Measurements from ENCODE around the gene PLLP. TPM values are rescaled to one million over a fixed set of nuclear protein-coding genes. Genes with fewer than 3 reads are reported as not detected.
A peak's percentile ranks its signal among the peaks of the same experiment; 100 is the strongest.

Gene PLLP
- total RNA-seq, 1 donor from 2014 or later: 5.2 TPM

DNA sequence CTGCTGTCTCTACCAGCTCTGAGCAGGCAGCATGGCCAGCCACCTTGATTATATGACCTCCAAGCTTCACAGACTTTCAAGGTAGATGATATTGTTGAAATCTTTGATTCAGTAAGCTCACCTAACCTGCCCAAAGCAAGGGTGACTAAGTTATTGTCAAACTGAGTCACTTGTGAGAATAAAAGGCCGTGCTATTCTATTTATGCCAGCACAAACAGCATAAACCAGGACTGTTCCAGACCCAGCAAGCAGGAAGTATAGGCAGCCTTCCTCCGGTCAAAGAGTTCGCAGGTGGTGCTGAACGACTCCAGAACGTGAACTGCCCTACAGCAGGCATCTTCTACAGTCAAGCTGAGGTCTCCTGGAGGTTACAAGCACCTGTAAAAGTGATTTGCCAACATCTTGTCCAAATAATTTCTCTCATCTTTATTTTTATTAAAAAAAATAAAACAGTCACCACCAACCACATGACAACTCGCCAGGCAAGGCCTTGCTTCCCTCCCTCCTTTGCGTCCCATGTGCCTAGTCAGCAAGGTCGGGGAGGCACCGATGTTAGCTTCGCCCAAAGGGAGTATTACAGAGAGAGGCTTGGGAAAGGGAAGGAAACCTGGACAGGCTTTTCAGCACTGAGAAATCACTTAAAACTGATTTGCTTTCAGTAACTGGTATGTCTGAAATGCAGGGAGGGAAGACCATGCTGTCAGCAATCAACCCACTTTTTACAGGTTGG is 28.6 kb downstream of the PLLP start:
- H3K27ac ChIP-seq (replicated peaks): no peak overlapping the region
- TF ChIP-seq, protein P1, sequence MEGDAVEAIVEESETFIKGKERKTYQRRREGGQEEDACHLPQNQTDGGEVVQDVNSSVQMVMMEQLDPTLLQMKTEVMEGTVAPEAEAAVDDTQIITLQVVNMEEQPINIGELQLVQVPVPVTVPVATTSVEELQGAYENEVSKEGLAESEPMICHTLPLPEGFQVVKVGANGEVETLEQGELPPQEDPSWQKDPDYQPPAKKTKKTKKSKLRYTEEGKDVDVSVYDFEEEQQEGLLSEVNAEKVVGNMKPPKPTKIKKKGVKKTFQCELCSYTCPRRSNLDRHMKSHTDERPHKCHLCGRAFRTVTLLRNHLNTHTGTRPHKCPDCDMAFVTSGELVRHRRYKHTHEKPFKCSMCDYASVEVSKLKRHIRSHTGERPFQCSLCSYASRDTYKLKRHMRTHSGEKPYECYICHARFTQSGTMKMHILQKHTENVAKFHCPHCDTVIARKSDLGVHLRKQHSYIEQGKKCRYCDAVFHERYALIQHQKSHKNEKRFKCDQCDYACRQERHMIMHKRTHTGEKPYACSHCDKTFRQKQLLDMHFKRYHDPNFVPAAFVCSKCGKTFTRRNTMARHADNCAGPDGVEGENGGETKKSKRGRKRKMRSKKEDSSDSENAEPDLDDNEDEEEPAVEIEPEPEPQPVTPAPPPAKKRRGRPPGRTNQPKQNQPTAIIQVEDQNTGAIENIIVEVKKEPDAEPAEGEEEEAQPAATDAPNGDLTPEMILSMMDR (IDR thresholded peaks at IDR 0.05; ENCODE audit: borderline replicate concordance): no peak
- intact Hi-C loops (cut with micrococcal nuclease): no loop called here
- no peaks in the 10 kb centered on the region for H3K9me3 ChIP-seq (replicated peaks)
- H3K4me3 ChIP-seq: no peak overlapping the region
- peaks cover 64% of the 10 kb centered on the region for H3K36me3 ChIP-seq
- no peak for DNase-seq
- H3K4me1 ChIP-seq: peaks cover 11% of the 10 kb centered on the region
- no peaks in the 10 kb centered on the region for H3K27me3 ChIP-seq (ENCODE audit: low read depth)

DNA sequence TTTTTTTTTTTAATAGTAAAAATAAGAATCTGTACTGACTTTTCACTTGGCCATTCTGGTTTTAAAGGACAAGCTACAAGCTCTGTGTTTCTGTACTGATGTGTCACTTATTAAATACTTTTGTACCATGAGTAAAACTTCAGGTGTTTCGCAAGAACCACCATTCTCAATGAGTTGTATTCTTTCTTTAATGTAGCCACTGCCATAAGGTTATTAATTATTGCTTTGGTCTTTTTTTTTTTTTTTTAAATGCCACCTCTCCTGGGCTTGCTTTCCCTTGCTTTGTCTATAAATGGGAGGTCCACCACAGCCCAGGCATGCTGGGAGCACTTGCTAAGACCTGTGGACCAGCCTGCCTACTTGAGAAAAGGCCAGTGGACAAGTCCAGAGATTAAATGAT is 31.0 kb downstream of the PLLP start:
- Histone ChIP-seq H3K9me3 (replicated peaks) (no peaks in the 10 kb centered on the region), H3K4me3 (no peak overlapping the region), H3K4me1 (no peaks in the 10 kb centered on the region), H3K36me3 (peaks cover 88% of the 10 kb centered on the region), H3K27me3 (ENCODE audit: low read depth) (no peaks in the 10 kb centered on the region), H3K27ac (replicated peaks) (no peak overlapping the region)
- intact Hi-C loops (cut with micrococcal nuclease): no loop called here
- TF ChIP-seq, protein P1 (IDR thresholded peaks at IDR 0.05; ENCODE audit: borderline replicate concordance): no peak
- no peak for DNase-seq

DNA sequence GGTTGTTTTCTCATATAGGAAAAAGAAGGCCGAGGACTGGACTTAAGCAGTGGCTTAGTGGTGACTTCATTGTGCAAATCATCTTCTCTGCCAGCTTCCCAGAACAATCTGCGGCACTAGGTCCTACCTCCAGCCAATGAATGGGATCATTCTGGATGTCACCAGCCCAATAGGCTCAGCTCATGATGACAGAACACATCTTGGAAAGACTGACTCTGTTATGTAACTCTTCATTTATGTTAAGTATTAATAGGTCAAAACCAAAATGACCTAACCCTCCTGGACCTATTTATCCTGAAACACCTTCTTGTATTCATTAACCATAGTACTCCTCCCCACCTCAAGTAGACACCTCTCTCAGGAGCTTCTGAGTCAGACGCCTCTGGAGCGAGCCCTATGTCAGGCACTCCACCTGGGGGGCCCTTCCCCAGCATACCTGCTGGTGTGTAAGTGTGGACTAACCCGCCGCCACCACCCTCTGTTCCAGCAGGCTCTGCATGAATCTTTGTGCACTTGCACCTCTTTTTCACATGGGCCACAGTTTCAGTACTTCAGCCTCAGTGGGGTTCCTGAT is 32.2 kb downstream of the PLLP start:
- intact Hi-C loops (cut with micrococcal nuclease): no loop called here
- Histone ChIP-seq H3K27me3 (ENCODE audit: low read depth) (no peaks in the 10 kb centered on the region), H3K9me3 (replicated peaks) (no peaks in the 10 kb centered on the region), H3K36me3 (peaks cover 100% of the 10 kb centered on the region), H3K4me1 (peaks cover 2% of the 10 kb centered on the region), H3K4me3 (no peak overlapping the region), H3K27ac (replicated peaks) (no peak overlapping the region)
- no peak for DNase-seq
- TF ChIP-seq, protein P1 (IDR thresholded peaks at IDR 0.05; ENCODE audit: borderline replicate concordance): no peak

DNA sequence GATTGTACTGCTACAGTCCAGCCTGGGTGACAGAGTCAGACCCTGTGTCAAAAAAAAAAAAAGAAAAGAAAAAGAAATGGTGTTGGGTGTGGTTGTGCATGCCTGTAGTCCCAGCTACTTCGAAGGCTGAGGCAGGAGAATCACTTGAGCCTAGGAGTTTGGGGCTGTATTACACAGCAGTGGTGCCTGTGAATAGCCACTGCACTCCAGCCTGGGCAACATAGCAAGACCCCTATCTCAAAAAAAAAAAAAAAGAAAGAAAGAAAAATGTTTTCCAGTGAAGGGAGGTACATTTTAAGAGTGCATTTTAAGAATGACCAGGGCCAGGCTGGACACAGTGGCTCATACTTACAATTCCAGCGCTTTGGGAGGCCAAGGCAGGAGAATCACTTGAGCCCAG is 33.1 kb downstream of the PLLP start:
- no peaks in the 10 kb centered on the region for H3K9me3 ChIP-seq (replicated peaks)
- TF ChIP-seq, protein P1 (IDR thresholded peaks at IDR 0.05; ENCODE audit: borderline replicate concordance): no peak
- DNase-seq: no peak
- no peaks in the 10 kb centered on the region for H3K27me3 ChIP-seq (ENCODE audit: low read depth)
- peaks cover 11% of the 10 kb centered on the region for H3K4me1 ChIP-seq
- no peak overlapping the region for H3K4me3 ChIP-seq
- intact Hi-C loops (cut with micrococcal nuclease): no loop called here
- no peak overlapping the region for H3K27ac ChIP-seq (replicated peaks)
- peaks cover 100% of the 10 kb centered on the region for H3K36me3 ChIP-seq

DNA sequence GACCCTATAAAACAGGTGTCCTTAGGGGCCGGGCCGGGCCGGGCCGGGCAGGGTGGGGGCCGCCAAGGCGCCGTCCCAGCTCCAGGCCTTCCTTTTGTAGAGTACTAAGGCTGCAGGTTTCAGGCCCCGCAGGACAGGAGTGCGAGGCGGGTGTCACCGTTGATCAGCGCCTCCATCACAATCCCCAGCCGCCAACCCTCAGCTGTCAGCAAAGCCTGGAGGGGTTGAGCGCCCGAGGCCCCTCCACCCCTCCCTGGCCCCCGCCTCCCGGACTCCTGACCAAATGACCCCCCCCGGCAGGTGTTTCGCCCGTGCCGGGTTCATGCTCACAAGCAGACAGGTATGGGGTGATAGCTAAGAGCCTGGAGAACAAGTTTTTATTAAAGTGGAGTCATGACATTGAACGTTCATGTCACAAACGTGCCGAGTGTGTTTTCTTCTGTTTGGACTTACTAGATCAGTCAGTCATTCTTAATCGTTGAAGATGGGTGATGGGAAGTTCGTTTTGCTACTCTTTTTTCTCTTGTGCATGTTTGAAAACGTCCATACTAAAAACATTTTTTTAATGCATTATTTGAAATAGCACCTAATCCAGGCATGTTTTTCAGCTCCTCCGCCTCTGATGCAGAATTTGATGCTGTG is 38.9 kb downstream of the PLLP start:
- Histone ChIP-seq H3K4me1 (peaks cover 29% of the 10 kb centered on the region), H3K27me3 (ENCODE audit: low read depth) (no peaks in the 10 kb centered on the region), H3K4me3 (peak overlapping the region; percentile 95), H3K36me3 (peaks cover 45% of the 10 kb centered on the region), H3K9me3 (replicated peaks) (no peaks in the 10 kb centered on the region), H3K27ac (replicated peaks) (peak overlapping the region; percentile 98)
- TF ChIP-seq, protein P1 (IDR thresholded peaks at IDR 0.05; ENCODE audit: borderline replicate concordance): no peak
- intact Hi-C loops (cut with micrococcal nuclease): loop anchor here (5.0 to 10.0 kb wide), 2 partner anchors 52 to 741 kb away; no protein-coding TSS in a partner anchor
- DNase-seq: peak; percentile 47

All from left ventricle myocardium inferior (tissue), 1 donor.